Mesenchymal stem cell (in vitro differentiated cells and primary cell): ENCODE results near the gene ILRUN.

Experiments used
- DNase-seq: peaks from one replicate; pipeline ENCODE4 v3.0.0-alpha.2; 2013
- H2AFZ ChIP-seq: one replicate; pipeline ENCODE4 v1.6.1; 2013; ENCODE audit warnings: low read depth, mild to moderate bottlenecking, control low read depth, inconsistent platforms, low read length, moderate library complexity
- H2AK5ac ChIP-seq: 2 replicates; pipeline ENCODE4 v1.6.1; 2013; ENCODE audit warnings: low read length, moderate library complexity, mild to moderate bottlenecking, inconsistent platforms; ENCODE audit not compliant: severe bottlenecking
- H2BK120ac ChIP-seq: one replicate; pipeline ENCODE4 v1.6.1; 2013; ENCODE audit warnings: low read depth, mild to moderate bottlenecking, inconsistent platforms, low read length, moderate library complexity
- H2BK12ac ChIP-seq, 2 experiments: one replicate each; pipeline ENCODE4 v1.6.1; 2013; ENCODE audit warnings: inconsistent platforms in 2 of 2, low read length in 2 of 2, mild to moderate bottlenecking in 2 of 2, moderate library complexity in 2 of 2, control low read depth in 1 of 2
- H2BK15ac ChIP-seq: one replicate; pipeline ENCODE4 v1.6.1; 2013; ENCODE audit warnings: mild to moderate bottlenecking, low read depth, inconsistent platforms; ENCODE audit not compliant: poor library complexity, severe bottlenecking
- H2BK5ac ChIP-seq: 2 replicates; pipeline ENCODE4 v1.6.1; 2013; ENCODE audit warnings: low read depth, mild to moderate bottlenecking, low read length, control low read depth, inconsistent platforms; ENCODE audit not compliant: poor library complexity, severe bottlenecking
- H3K14ac ChIP-seq, 2 experiments: one replicate each; pipeline ENCODE4 v1.6.1; 2013; ENCODE audit warnings: inconsistent platforms in 2 of 2, low read length in 2 of 2, control low read depth in 1 of 2, mild to moderate bottlenecking in 1 of 2, moderate library complexity in 1 of 2
- H3K18ac ChIP-seq, 2 experiments: one replicate each; pipeline ENCODE4 v1.6.1; 2013; ENCODE audit warnings: inconsistent platforms in 2 of 2, low read length in 2 of 2, control low read depth in 1 of 2, low read depth in 1 of 2, mild to moderate bottlenecking in 1 of 2
- H3K23ac ChIP-seq, 2 experiments: one replicate each; pipeline ENCODE4 v1.6.1; 2013; ENCODE audit warnings: inconsistent platforms in 2 of 2, low read length in 2 of 2, mild to moderate bottlenecking in 2 of 2, moderate library complexity in 2 of 2, control low read depth in 1 of 2
- H3K27ac ChIP-seq: 2 replicates; pipeline ENCODE4 v1.5.1; 2013; ENCODE audit warnings: mild to moderate bottlenecking, moderate library complexity, low read length, control low read depth, inconsistent platforms; ENCODE audit not compliant: poor library complexity, severe bottlenecking
- H3K27me3 ChIP-seq, 2 experiments: 2 replicates each; pipeline versions ENCODE4 v1.6.1 to v1.7.0; 2013; ENCODE audit warnings: low read length in 2 of 2, mild to moderate bottlenecking in 2 of 2, moderate library complexity in 2 of 2, control low read depth in 1 of 2, inconsistent platforms in 1 of 2; ENCODE audit not compliant: control insufficient read depth in 1 of 2, insufficient read depth in 1 of 2
- H3K36me3 ChIP-seq, 2 experiments: 2 replicates each; pipeline versions ENCODE4 v1.6.1 to v1.7.0; 2013; ENCODE audit warnings: low read length in 2 of 2, control low read depth in 1 of 2, inconsistent platforms in 1 of 2, low read depth in 1 of 2, mild to moderate bottlenecking in 1 of 2; ENCODE audit not compliant: insufficient read depth in 2 of 2, control insufficient read depth in 1 of 2
- H3K4ac ChIP-seq, 2 experiments: one replicate each; pipeline ENCODE4 v1.6.1; 2013; ENCODE audit warnings: inconsistent platforms in 2 of 2, low read length in 2 of 2, mild to moderate bottlenecking in 2 of 2, moderate library complexity in 2 of 2, control low read depth in 1 of 2, low read depth in 1 of 2
- H3K4me1 ChIP-seq: 2 replicates; pipeline ENCODE4 v1.6.1; 2013; ENCODE audit warnings: low read depth, low read length, control low read depth; ENCODE audit not compliant: control insufficient read depth, insufficient read depth
- H3K4me2 ChIP-seq: 2 replicates; pipeline ENCODE4 v1.6.1; 2013; ENCODE audit warnings: low read length, mild to moderate bottlenecking, inconsistent platforms; ENCODE audit not compliant: poor library complexity, severe bottlenecking
- H3K4me3 ChIP-seq, 2 experiments: 2 replicates each; pipeline versions ENCODE4 v1.5.1 to v1.7.0; 2013; ENCODE audit warnings: low read length in 2 of 2, mild to moderate bottlenecking in 2 of 2, control low read depth in 1 of 2, low read depth in 1 of 2; ENCODE audit not compliant: insufficient read depth in 1 of 2
- H3K79me1 ChIP-seq: replicated peaks from 2 replicates; pipeline ENCODE4 v1.6.1; 2013; ENCODE audit warnings: mild to moderate bottlenecking, control low read depth, low read length, inconsistent platforms; ENCODE audit not compliant: poor library complexity, severe bottlenecking
- H3K9ac ChIP-seq: 2 replicates; pipeline ENCODE4 v1.7.0; 2013; ENCODE audit warnings: mild to moderate bottlenecking, low read length, moderate library complexity
- H3K9me3 ChIP-seq: 2 replicates; pipeline ENCODE4 v1.7.0; 2013; ENCODE audit warnings: mild to moderate bottlenecking, low read length; ENCODE audit not compliant: control insufficient read depth
- H4K8ac ChIP-seq: one replicate; pipeline ENCODE4 v1.6.1; 2013; ENCODE audit warnings: inconsistent platforms, mild to moderate bottlenecking, low read length, moderate library complexity
- H4K91ac ChIP-seq: one replicate; pipeline ENCODE4 v1.6.1; 2013; ENCODE audit warnings: mild to moderate bottlenecking, low read length, inconsistent platforms
- WGBS: methylation state at CpG from one replicate; pipeline ENCODE4 v1.1.7; 2013; ENCODE audit warnings: mixed read lengths; 5-methylcytosine and 5-hydroxymethylcytosine counted together

ILRUN gene

DNA sequence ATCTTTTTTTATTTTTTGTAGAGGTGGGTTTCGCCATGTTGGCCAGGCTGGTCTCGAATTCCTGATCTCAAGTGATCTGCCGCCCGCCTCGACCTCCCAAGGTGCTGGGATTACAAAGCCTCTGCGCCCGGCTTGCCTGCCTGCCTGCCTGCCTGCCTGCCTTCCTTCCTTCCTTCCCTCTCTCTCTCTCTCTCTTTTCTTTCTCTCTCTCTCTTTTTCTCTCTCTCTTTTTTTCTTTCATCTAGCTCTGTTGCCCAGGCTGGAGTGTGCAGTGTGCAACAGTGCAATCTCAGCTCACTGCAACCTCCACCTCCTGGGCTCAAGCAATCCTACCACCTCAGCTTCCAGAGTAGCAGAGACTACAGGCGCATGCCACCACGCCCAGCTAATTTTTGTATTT, 4.6 kb upstream of the ILRUN start:
- H2AFZ ChIP-seq: no peak overlapping the region
- 84% methylated on average over 9 of the region's 9 CpGs for WGBS
- no peak overlapping the region for H3K23ac ChIP-seq
- no peak for DNase-seq
- no peak overlapping the region for H2BK5ac ChIP-seq
- H3K9me3 ChIP-seq: no peaks in the 10 kb centered on the region
- no peak overlapping the region for H2BK12ac ChIP-seq
- no peak overlapping the region for H3K9ac ChIP-seq
- no peaks in the 10 kb centered on the region for H3K4me1 ChIP-seq
- H4K8ac ChIP-seq: no peak overlapping the region
- no peak overlapping the region for H3K4me2 ChIP-seq
- no peak overlapping the region for H3K27ac ChIP-seq
- no peak overlapping the region for H3K4me3 ChIP-seq
- H3K27me3 ChIP-seq: no peaks in the 10 kb centered on the region
- H3K18ac ChIP-seq: no peak overlapping the region
- H3K4ac ChIP-seq: no peak overlapping the region
- peak overlapping the region; percentile 23 for H2BK15ac ChIP-seq
- no peak overlapping the region for H3K14ac ChIP-seq
- peaks cover under 1% of the 10 kb centered on the region for H3K79me1 ChIP-seq
- H2BK120ac ChIP-seq: no peak overlapping the region
- H3K36me3 ChIP-seq: no peaks in the 10 kb centered on the region
- H4K91ac ChIP-seq: no peak overlapping the region
- no peak overlapping the region for H2AK5ac ChIP-seq

- peaks cover 4% of the 10 kb centered on the region for H3K4me1 ChIP-seq
- H3K9me3 ChIP-seq: no peaks in the 10 kb centered on the region
- no peak overlapping the region for H3K4me2 ChIP-seq
- peaks cover 2% of the 10 kb centered on the region for H3K79me1 ChIP-seq
- H4K8ac ChIP-seq: no peak overlapping the region
- no peak overlapping the region for H4K91ac ChIP-seq
- no peak overlapping the region for H2AK5ac ChIP-seq
- 97% methylated on average over 5 of the region's 5 CpGs for WGBS
- no peak overlapping the region for H2BK120ac ChIP-seq
- DNase-seq: no peak
- H3K23ac ChIP-seq: no peak overlapping the region
- H2BK12ac ChIP-seq: no peak overlapping the region
- H3K18ac ChIP-seq: no peak overlapping the region
- no peak overlapping the region for H2BK15ac ChIP-seq
- no peak overlapping the region for H2BK5ac ChIP-seq
- H3K4me3 ChIP-seq: no peak overlapping the region
- no peak overlapping the region for H2AFZ ChIP-seq
- no peak overlapping the region for H3K14ac ChIP-seq
- no peak overlapping the region for H3K4ac ChIP-seq
- H3K27ac ChIP-seq: no peak overlapping the region
- no peak overlapping the region for H3K9ac ChIP-seq
- no peaks in the 10 kb centered on the region for H3K36me3 ChIP-seq
- H3K27me3 ChIP-seq: no peaks in the 10 kb centered on the region
Observed at GRCh38 chr6:34697904-34698559, 1.5 kb upstream of the ILRUN start.

GRCh38 chr6:34697544-34697836, 923 bp upstream of the ILRUN start:
- Histone ChIP-seq H3K9me3 (no peaks in the 10 kb centered on the region), H3K14ac (no peak overlapping the region), H3K4ac (no peak overlapping the region), H4K91ac (no peak overlapping the region), H2BK120ac (no peak overlapping the region), H2BK12ac (no peak overlapping the region), H2BK15ac (no peak overlapping the region), H3K27ac (no peak overlapping the region), H2AFZ (no peak overlapping the region), H3K79me1 (peaks cover 2% of the 10 kb centered on the region), H4K8ac (no peak overlapping the region), H3K23ac (no peak overlapping the region), H2AK5ac (no peak overlapping the region), H3K9ac (peak overlapping the region; percentile 85), H3K4me1 (peaks cover 4% of the 10 kb centered on the region), H3K18ac (no peak overlapping the region), H3K4me3 (peak overlapping the region in 1 of 2 experiments; percentile 86), H2BK5ac (no peak overlapping the region), H3K36me3 (no peaks in the 10 kb centered on the region), H3K4me2 (no peak overlapping the region), H3K27me3 (no peaks in the 10 kb centered on the region)
- no peak for DNase-seq
- WGBS: 96% methylated on average over 3 of the region's 5 CpGs

GRCh38 chr6:34696189-34696738, 303 bp downstream of the ILRUN start:
- 1% methylated on average over 27 of the region's 41 CpGs for WGBS
- Histone ChIP-seq H3K4me3 (peak overlapping the region; percentile 87 to 99), H3K4me1 (peaks cover 6% of the 10 kb centered on the region), H3K18ac (peak overlapping the region; percentile 88 to 92), H2AFZ (peak overlapping the region; percentile 72), H3K27ac (peak overlapping the region; percentile 49), H2BK12ac (peak overlapping the region in 1 of 2 experiments; percentile 89), H3K4ac (peak overlapping the region; percentile 71 to 89), H2BK5ac (peak overlapping the region; percentile 53), H4K8ac (peak overlapping the region; percentile 35), H2BK15ac (peak overlapping the region; percentile 73), H3K9ac (peak overlapping the region; percentile 98), H2AK5ac (no peak overlapping the region), H4K91ac (peak overlapping the region; percentile 74), H3K14ac (peak overlapping the region; percentile 82 to 98), H3K4me2 (peak overlapping the region; percentile 56), H3K23ac (peak overlapping the region in 1 of 2 experiments; percentile 90), H3K36me3 (no peaks in the 10 kb centered on the region), H3K27me3 (no peaks in the 10 kb centered on the region), H2BK120ac (peak overlapping the region; percentile 42), H3K79me1 (peaks cover 2% of the 10 kb centered on the region), H3K9me3 (no peaks in the 10 kb centered on the region)
- DNase-seq: peak; percentile 74
